Stimulated activated CD8-positive, alpha-beta memory T cell treated with anti-CD3 and anti-CD28 coated beads, Interleukin-4, amount 100 ng/mL, for 48 hours (primary cell): Measurements from ENCODE around the gene RPL23.
A peak's percentile ranks its signal among the peaks of the same experiment; 100 is the strongest.

Experiments
- DNase-seq: peaks from one replicate; pipeline ENCODE4 v3.0.0-alpha.2; 2020

The RPL23 gene

GRCh38 chr17:38883592-38884526 is 30.3 kb upstream of the RPL23 start:
- no peak for DNase-seq

GRCh38 chr17:38882870-38883269 is 29.3 kb upstream of the RPL23 start:
- DNase-seq, result no peak

- peak; percentile 80 for DNase-seq
Observed at GRCh38 chr17:38881600-38882191, 28.2 kb upstream of the RPL23 start.

- no peak for DNase-seq
Observed at GRCh38 chr17:38879878-38880665, 26.6 kb upstream of the RPL23 start.

- DNase-seq, result no peak
Observed at GRCh38 chr17:38877130-38877851, 23.8 kb upstream of the RPL23 start.

GRCh38 chr17:38875477-38876075 is 22.1 kb upstream of the RPL23 start:
- no peak for DNase-seq

GRCh38 chr17:38874505-38875400 is 21.2 kb upstream of the RPL23 start:
- DNase-seq, result no peak

GRCh38 chr17:38873640-38874380 is 20.3 kb upstream of the RPL23 start:
- no peak for DNase-seq

- DNase-seq, result no peak
Observed at GRCh38 chr17:38872671-38873385, 19.3 kb upstream of the RPL23 start.

GRCh38 chr17:38872027-38872511 is 18.5 kb upstream of the RPL23 start:
- no peak for DNase-seq

GRCh38 chr17:38871247-38872015 is 17.9 kb upstream of the RPL23 start:
- DNase-seq, result peak; percentile 84

GRCh38 chr17:38870259-38871165 is 17.0 kb upstream of the RPL23 start:
- peak; percentile 82 for DNase-seq

- peak; percentile 91 for DNase-seq
Observed at GRCh38 chr17:38869526-38870258, 16.2 kb upstream of the RPL23 start, which contains the start of gene LASP1. Gene LASP1 (plus strand): TSS chr17:38870058. CDS start chr17:38870190, 132 bp downstream.

GRCh38 chr17:38868817-38869525 is 15.4 kb upstream of the RPL23 start:
- DNase-seq, result peak; percentile 98

GRCh38 chr17:38867968-38868816 is 14.7 kb upstream of the RPL23 start:
- DNase-seq, result no peak
